ENCODE measurements around the gene KCNJ12.
"Not testable (repeated sequence)": the region's sequence is repeated elsewhere in the genome, so short reads cannot be mapped to it uniquely, and the experiment has no call there.

KCNJ12 gene

DNA sequence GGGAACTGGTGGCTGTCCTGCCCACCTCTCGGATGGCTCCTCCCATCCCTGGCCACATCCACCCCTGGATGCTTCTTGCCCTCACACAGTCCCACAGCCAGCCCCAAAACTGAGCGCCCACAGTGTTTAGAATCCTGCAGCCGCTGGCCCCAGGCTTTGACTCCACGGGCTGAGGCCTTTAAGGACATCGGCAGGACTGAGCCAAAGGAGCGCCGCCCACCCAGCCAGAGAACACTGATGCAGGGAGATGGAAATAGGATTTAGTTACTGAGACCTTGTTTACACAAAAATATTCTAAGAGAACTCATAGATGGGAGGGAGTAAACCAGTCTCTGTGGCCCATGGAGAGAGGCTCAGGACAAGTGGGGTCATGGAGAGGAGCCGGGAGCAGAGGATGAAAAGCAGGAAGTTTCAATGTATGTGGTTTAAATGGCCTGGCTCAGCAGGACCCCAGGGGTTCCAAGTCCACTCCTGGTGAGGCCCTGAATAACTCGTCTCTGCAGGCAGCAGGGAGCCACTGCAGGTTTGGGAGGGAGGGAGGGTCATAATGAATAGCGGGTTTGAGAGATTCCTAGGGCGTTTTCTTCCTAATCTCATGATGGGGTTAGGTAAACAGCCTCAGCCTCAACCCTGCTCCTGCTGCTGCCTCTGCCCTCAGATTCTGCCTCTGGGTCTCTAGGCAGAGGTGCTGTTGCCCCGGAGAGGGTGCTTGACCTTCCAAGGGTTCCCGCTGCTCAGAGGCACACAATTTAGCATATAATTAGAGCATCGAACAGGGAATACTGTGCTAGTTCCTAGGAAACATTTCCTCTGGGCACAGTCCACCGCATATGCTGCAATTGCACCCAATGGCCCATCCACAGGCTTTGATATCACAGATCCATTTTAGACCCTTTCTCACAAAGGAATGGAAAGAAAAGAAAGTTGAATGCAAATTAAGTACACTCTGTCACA lies 61.0 kb downstream of the KCNJ12 start:
- DNase-seq (ENCODE audit: extremely low read depth in 1 of 2, low read depth in 1 of 2) = not testable (repeated sequence)

DNA sequence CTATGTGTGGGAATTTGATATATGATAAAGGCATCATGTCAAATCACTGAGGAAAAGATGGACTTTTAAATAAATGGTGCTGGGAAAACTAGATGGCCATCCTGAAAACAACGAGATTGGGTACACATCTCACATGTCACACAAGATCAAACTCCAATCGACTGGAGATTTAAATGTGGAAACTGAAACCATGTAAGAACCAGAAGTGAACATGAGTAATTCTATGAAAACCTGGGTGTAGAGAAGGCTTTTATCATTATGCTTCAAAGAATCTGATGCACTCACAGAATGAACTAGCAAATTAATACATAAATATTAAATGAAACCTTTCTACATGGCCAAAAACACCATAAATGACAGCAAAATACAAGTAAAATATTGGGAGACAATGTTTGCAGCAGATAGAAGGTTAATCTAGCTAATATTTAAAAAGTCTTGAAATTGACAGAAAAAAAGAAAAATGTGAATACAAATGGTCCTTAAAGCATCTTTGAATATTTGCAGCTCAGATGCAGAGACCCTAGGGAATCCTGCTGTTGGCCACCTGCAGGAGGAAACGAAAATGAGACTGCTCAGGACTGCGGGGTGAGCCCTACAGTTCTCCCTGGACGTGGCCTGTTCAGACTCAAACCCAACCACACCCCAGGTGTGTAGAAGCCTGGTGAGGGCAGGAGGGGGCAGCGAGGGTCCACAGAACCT lies 62.3 kb downstream of the KCNJ12 start:
- not testable (repeated sequence) for DNase-seq (ENCODE audit: extremely low read depth in 1 of 2, low read depth in 1 of 2)

DNA sequence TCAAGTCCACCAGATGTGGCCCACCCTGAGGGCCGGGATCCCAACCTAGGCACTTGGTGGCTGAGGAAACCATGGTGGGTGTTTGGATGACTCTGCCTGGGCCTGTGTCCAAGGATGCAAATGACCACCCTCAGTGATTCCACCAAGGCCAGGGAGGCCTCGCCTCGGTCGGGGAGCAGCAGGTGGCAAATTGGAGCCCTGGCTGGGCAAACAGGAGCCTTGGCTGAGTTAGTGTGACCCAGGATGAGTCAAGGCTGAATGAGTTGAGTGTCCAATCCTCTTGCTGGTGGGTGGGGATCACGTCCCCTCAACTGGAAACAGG lies 62.8 kb downstream of the KCNJ12 start:
- not testable (repeated sequence) for DNase-seq (ENCODE audit: extremely low read depth in 1 of 2, low read depth in 1 of 2)

DNA sequence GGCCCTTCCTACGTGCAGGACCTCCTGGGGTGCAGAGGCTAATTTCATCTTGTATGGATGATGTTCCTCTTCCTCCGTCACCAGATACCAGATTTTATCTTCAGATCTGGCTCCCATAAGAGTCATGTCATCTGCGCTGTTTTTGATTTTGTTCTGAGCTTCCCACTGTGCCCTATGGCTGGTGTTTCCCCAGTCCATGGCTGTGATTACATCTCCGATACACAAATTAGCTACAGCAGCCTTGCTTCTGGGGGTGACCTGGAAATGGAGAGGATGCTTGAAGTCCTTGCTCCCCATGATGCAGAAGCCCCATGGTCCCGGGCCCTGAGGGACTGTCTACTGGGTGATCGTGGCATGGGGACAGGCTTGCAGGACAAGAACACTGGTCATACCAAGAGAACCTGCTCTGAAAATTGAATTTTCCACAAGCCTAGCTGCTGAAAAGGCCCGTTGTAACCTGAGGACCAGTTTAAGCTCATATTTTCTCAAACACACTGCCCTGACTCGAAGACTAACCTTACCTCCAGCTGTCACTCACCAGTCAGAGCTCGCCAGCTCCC lies 69.0 kb downstream of the KCNJ12 start:
- no peak for DNase-seq (ENCODE audit: extremely low read depth in 1 of 2, low read depth in 1 of 2)

DNA sequence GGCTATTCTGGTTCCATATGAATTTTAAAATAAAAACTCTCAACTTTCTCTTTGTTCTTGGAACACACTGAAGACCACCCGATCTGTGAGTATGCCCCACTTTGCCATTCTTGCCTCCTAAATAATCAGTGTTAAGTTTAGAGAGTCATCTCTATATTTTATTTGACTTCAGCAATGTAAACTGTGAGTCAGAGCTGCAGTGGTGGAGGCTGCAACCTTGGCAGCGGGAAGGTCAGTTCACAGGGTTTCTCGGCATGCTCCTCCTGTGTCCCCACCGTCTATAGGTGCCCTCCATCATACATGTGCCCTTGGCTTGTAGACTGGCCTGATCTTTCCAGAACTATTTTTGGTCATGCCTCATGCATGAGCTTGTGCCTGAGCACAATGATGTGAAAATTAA lies 71.4 kb downstream of the KCNJ12 start:
- DNase-seq (ENCODE audit: extremely low read depth in 1 of 2, low read depth in 1 of 2) = not testable (repeated sequence)

DNA sequence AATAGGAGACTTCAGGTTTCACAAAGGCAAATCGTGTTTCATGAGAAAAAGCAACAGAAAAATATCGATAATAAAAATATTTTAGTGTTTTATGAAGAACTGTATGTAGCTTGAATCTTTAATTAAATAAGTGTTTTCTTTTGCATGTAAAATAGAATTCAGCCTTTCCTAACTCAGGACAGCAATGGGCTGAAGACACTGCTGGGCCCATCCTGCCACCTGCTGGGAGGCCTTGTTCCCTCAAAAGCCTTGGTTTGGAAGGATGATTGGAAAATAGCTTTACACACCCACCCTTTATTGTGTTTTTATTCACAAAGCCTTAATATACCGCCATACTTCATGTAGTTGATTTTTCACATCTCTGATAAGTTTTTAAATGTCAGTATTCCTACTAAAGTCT lies 73.7 kb downstream of the KCNJ12 start:
- not testable (repeated sequence) for DNase-seq (ENCODE audit: extremely low read depth in 1 of 2, low read depth in 1 of 2)

DNA sequence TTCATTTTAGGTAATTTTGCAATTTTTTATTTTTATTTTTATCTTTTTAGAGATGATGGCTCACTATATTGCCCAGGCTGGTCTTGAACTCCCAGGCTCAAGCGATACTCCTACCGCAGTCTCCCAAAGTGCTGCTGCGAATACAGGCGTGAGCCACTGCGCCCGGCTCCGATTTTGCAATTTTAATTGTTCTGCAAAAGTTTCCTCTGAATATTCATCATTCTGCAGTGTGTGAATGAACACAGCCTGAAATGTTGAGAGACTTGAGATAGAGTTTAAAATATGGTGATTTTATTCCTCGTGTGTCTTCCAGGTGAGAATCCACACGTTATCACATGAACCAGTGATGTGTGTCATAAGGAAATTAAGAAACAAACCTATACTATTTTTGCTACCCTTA lies 75.8 kb downstream of the KCNJ12 start:
- no peak for DNase-seq (ENCODE audit: extremely low read depth in 1 of 2, low read depth in 1 of 2)

DNA sequence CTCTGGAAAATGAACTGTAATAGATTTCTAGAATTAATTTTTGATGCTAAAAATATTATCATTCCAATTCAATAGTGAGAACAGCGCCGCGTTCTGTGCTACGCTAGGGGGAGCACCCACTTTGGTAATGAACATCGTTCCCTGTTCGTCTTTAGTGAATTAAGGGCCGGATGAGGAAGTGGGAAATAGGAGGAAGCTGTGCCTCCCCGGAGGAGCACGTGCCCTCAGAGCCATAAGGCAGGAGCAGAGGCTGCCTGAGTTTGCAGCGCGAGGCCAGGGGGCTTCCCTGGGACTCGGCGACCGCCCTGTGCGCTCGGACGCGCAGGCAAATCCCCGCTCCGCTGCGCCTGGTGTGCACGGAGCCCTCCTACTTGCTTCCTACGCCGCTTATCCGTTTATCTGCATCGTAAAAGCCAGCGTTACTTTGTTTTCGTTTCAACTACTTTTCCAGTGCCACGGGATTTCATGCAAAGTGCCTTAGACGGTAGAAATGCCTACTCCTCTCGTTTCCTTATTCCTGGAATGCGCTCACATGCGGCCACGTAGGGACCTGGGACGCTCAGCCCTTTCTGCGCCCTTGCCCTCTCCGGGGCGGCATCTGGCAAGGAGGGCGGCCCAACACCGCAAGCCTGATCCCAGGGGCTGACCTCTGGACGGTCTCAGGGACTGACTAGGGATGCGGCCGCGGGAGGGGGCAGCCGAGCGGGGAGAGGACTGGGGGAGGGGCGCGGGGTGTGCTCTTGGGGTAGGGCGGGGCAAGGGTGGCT lies 76.4 kb downstream of the KCNJ12 start:
- DNase-seq (ENCODE audit: extremely low read depth in 1 of 2, low read depth in 1 of 2) = peak in 1 of 2 donors; percentile 11

DNA sequence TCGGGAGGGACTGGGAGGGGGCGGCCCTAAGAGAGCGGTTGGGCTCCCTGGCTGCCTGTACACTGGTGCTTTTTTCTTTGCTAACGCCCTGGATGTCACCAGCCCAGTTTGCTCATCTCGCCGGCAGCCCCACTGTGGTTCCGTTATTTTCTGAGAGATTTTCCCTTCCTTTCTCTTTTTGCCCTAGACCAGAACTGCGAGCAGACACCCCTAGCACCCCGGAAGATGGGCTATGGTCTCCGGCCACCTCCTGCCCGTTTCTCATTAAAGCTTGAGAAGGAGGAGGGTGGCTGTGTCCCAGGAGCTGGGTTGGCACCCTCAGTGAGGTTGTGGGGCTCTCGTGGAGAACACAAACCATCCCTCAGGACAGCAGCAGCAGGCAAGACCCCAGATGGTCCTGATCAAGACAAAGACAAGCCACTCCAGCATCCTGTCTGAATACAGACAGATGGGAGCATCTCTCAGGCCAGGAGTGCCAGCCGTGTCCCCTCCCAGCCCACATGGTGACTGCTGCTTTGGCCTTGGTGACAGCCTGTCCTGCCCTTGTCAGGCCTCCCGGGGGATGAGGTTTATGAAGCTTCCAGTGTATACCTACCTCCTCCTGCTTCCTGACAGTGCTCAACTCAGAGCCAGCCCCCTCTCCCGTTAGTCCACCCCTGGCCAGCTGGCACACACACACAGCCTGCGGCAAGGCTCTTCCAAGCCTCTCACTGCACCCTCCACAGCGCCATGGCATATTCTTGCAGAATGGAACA lies 77.2 kb downstream of the KCNJ12 start:
- DNase-seq (ENCODE audit: extremely low read depth in 1 of 2, low read depth in 1 of 2) = no peak

DNA sequence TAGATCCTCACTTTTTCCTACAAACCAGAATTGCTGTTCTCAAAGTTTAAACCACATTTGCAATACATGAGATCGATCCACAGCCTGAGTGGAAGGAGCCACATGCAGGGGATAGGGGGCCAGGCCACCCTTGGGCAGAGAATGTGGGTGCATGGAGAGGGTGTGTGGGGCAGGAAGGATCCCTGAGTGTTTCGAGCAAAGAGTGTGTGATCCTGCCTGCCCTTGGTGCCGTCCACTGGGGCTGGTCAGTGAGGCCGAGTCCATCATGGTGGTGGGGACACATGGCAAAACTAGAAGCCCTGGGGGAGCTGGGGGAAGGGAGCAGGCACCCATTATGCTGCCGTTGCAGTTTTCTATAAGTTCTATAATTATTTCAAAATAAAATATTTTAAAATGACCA lies 77.8 kb downstream of the KCNJ12 start:
- not testable (repeated sequence) for DNase-seq (ENCODE audit: extremely low read depth in 1 of 2, low read depth in 1 of 2)

DNA sequence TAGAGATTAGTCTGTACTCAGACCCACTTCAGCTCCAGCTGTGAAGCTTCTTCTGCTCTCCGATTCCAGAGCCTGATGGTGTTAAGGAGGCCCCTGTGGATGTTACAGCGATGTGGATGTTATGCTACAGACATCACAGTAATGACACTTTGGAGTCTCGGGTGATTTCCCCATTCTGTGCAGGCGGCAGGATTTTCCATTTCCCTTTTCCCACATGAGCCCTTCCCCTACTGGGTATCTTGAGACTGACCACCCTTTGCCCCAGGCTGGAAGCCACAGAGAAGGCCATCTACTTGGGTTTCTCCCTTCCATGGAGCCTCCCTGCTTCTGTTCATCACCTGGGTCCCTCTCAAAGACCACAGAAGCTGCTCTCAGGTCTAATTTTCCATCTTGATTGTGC lies 78.3 kb downstream of the KCNJ12 start:
- DNase-seq (ENCODE audit: extremely low read depth in 1 of 2, low read depth in 1 of 2) = no peak

DNA sequence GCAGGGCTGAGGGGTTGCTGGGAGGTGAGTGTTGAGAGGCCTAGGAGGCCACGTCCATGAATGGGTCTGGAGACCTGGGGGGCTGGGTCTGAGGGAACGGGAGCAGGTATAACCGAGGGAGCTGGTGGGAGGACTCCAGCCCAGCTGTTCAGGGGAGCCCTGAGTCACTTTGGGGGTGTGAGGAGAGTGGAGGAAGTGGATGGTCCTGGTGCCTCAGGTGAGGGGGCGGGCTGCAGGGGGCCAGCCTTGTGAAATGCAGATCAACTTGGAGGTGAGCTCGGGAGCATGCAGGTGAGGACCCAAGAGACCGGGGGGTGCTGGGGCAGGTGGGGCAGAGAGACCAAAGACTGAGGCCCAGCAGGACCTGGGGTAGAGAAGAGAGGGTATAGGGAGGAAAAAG lies 79.6 kb downstream of the KCNJ12 start:
- DNase-seq (ENCODE audit: extremely low read depth in 1 of 2, low read depth in 1 of 2) = no peak

DNA sequence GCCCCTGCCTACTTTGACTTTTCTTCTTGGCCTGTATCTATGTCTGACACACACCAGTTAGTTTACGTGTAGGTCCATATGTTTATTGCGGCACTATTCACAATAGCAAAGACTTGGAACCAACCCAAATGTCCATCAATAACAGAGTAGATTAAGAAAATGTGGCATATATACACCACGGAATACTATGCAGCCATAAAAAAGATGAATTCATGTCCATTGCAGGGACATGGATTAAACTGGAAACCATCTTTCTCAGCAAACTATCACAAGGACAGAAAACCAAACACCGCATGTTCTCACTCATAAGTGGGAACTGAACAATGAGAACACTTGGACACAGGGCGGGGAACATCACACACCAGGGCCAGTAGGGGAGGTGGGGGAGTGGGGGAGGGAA lies 80.3 kb downstream of the KCNJ12 start:
- not testable (repeated sequence) for DNase-seq (ENCODE audit: extremely low read depth in 1 of 2, low read depth in 1 of 2)

DNA sequence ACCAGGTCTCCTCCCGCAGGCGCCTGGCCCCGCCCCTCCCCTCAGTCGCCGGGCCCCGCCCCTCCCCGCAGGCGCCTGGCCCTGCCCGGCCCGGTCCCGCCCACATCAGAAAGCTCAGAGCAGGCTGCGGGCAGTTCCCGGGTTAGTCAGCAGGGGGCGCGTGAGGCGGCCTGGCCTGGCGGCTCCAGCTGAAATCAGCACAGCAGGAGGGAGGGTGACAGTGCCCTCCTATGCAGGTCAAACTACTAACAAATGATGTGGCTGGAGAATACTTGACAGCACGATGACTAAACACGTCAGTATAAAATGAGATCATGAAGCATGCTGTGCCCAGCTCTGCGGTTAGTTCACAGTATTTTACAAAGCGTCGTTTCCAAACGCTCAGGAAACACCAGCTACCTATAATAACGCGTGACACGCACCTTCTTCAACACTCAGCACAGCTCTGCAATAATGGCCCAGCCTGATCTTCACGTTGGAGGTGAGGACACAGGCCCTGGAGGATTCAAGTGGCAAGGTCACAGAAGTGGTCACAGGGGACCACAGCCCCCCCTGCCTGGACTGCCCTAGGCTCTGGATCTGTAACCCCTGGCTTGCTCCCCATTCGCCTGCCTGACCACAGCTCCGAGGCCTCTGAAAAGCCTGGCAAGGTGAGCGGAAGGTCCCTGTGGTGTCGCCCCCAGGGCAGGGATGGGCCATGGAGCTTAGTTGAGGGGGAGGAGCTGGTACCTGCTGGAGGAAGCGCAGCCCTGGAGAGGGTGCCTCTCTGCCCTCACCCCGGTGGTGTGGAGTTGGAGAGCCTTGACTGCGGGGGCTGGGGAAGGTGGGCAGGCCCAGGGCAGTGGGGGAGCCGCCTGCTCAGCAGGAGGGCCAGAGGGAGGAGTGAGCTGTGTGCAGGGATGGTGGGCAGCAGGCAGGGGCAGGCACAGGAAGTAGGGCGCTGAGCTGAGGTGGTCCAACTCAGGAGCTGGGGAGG lies 81.2 kb downstream of the KCNJ12 start:
- DNase-seq (ENCODE audit: extremely low read depth in 1 of 2, low read depth in 1 of 2) = peak; percentile 86 to 89

DNA sequence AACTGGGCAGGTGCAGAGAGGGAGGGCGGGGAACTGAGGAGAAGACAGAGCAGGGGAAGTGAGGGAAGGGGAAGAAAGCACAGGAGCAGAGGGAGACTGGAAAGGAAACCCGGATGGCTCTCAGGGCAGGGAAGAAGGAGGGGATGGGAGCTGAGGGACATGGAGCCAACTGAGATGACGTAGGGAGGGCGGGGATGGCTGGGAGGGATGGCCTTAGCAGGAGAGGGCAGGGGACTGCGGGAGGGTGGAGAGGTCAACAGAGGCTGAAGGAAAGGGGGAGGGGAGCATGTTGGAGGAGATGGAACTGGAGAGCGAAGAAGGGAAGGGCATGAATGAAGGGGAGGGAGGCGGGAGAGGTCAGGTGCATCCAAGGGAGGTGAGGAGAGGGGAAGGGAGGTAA lies 81.9 kb downstream of the KCNJ12 start:
- no peak for DNase-seq (ENCODE audit: extremely low read depth in 1 of 2, low read depth in 1 of 2)

DNA sequence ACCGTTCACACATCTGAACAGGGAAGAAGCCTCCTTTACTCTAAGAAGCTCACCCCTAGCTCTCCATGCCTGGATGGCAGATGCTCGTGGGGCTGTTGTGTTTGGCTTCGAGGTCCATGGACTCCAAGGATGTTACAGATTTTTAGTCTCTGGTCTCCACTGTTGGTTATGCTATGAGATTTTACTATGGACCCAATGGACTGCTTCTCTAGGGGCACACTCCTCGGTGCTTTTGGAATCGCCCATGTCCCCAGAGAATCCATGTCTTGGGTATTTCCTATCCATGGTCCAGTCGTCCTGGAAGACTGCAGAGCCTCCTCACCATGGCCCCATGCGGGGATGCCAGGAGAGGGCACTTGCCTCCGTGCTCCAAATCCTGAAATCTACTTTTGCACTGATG lies 83.4 kb downstream of the KCNJ12 start:
- DNase-seq (ENCODE audit: extremely low read depth in 1 of 2, low read depth in 1 of 2) = no peak

DNA sequence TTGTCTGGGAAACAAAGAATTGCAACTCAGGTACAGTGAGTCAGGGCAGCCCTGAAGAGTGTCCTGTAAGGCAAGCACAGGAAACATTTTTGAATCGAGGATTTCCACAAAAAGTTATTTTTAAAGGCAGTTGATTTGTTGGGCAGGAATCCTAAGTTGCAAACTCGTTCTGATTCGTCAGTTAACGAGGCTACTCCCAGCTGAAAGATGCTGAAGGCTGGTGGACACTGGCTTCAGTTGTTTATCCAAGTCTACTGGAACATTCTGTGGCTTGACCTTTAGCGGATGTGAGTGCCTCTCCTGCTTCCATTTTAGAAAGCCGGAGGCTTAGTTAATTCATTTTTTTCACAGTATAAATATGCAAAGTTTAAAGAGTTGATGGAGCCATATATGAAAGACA lies 84.2 kb downstream of the KCNJ12 start:
- no peak for DNase-seq (ENCODE audit: extremely low read depth in 1 of 2, low read depth in 1 of 2)

DNA sequence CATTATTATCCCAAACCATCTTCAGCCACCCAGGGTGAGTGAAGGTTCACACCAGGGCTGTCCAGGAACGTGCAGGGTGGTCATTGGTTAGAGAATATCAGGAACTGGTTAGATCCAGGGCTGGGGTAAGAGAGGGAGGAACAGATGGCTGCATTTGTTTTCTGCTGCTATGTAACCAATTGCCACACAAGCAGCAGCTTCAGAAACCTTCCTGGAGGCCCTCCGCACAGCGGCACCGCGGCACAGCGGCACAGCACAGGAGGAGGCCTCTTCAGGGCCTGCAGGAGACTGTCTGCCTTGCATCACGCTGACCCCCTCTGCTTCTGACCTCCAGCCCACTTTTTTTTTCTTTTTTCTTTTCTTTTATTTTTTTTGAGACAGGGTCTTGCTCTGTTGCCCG lies 86.1 kb downstream of the KCNJ12 start:
- DNase-seq (ENCODE audit: extremely low read depth in 1 of 2, low read depth in 1 of 2) = no peak

DNA sequence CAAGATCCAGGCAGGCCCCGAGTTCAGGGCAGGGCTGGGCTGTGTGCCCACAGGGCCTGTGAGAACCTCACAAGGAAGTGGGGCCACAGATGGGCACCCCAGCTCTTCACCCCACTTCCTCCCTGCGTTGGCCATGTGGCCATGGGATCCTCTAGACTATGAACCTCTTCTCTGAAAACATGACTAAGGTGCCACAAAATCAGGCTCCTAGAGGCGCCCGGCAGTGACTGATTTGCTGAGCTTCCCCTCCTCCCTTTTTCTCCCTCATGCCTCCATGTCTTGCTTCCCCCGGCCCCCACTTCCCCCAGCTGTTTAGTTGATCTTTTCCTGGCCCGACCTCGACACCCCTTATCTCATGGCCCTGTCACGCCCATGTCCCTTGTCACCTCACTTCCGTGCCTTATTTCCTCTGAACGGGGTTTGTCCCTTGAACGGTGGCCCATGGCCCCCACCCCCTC lies 87.1 kb downstream of the KCNJ12 start:
- no peak for DNase-seq (ENCODE audit: extremely low read depth in 1 of 2, low read depth in 1 of 2)

Measured in stimulated activated CD8-positive, alpha-beta memory T cell treated with anti-CD3 and anti-CD28 coated beads, Interleukin-7, amount 100 ng/mL, for 48 hours (primary cell).